ENCODE measurements around the gene CBLB.

Gene CBLB

DNA sequence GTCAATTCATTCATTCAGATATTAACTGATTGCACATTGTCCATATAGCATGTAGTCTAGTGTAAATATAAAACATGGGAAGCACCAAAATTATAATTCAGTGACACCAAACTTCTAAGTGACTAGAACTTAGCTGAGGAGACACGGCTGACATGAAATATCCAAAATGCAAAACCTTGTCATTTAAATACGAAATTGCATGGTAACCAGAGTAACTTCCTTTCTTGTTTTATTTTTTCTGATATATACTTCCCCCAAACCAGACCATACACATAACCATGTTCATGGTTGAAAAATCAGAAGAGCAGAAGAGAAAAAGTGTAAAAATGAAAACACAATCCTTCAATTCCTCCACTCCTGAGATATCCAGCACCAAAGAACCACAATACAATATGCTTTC is 38.0 kb downstream of the CBLB start:
- H3K4me3 ChIP-seq (ENCODE audit: low read depth, low read length), result no peak overlapping the region
- no peak for DNase-seq (ENCODE audit: low read depth)
- TF ChIP-seq, protein P1, sequence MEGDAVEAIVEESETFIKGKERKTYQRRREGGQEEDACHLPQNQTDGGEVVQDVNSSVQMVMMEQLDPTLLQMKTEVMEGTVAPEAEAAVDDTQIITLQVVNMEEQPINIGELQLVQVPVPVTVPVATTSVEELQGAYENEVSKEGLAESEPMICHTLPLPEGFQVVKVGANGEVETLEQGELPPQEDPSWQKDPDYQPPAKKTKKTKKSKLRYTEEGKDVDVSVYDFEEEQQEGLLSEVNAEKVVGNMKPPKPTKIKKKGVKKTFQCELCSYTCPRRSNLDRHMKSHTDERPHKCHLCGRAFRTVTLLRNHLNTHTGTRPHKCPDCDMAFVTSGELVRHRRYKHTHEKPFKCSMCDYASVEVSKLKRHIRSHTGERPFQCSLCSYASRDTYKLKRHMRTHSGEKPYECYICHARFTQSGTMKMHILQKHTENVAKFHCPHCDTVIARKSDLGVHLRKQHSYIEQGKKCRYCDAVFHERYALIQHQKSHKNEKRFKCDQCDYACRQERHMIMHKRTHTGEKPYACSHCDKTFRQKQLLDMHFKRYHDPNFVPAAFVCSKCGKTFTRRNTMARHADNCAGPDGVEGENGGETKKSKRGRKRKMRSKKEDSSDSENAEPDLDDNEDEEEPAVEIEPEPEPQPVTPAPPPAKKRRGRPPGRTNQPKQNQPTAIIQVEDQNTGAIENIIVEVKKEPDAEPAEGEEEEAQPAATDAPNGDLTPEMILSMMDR (conservative IDR thresholded peaks at IDR 0.05; ENCODE audit: low read depth, low read length), result no peak

DNA sequence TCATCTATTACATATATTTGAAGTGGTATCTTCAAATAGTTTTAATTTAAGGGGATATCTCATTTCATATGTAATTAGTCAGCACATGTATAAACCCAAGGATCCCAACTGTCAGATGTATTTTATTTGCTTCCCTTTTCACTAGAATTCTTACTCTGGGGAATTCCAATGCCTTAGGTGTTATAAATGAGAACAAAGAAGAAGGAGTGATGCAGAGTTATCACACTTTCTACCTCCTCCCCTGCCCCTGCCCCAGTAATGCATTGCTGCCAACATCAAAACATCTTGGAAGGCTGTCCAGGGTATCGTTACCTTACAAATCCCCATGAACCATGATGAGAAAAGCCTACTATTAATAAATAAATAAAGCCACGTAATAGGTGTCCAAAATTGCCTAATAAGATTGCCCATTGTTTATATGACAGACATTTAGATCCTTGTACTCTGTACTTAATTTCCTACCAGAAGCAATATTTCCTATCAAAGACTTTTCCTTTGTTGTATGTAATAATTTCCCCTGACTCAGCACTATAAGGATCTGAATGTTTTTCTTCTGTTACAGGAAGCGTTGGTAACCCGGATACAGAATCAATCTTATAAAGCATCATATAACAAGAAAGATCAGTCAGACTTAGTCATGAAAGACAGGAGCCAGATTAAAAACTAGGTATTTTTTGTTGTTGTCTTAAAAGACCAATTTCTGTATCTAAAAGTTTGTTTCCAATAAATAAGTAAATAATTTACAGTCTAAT is 38.8 kb downstream of the CBLB start:
- no peak overlapping the region for H3K4me3 ChIP-seq (ENCODE audit: low read depth, low read length)
- DNase-seq (ENCODE audit: low read depth), result peak; percentile 80
- TF ChIP-seq, protein P1 (conservative IDR thresholded peaks at IDR 0.05; ENCODE audit: low read depth, low read length), result no peak

DNA sequence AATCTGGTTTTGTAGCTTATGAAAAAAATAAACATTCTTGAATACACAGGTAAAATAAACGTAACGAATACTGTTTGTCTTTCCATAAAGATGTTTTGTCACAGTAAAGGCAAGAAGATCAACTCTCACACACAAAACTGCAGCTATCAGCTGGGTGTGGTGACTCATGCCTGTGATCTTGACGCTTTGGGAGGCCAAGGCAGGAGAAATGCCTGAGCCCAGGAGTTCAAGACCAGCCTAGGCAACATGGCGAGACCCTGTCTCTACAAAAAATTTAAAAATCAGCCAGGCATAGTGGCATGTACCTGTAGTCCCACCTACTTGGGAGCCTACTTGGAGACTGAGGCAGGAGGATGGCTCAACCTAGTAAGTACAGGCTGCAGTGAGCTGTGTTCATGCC is 39.6 kb downstream of the CBLB start:
- peak; percentile 73 for DNase-seq (ENCODE audit: low read depth)
- TF ChIP-seq, protein P1 (conservative IDR thresholded peaks at IDR 0.05; ENCODE audit: low read depth, low read length), result no peak
- no peak overlapping the region for H3K4me3 ChIP-seq (ENCODE audit: low read depth, low read length)

DNA sequence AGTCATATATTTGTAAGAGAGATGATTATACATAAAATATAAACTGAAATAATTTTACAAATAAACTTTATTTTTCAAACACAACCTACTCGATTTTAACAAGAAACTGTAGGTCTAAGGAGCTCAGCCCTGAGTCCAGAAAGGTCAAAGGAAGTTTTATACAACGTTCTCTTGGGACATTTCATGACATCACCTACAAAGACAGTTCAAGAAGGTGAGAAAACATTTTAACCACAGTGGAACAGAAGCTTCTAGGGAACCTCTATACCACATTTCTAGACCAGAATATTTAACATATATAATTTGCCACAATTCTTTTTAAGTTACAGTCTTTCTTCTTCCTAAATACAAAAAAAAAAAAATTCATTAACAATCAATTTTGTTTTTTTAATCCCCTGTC is 40.1 kb downstream of the CBLB start:
- TF ChIP-seq, protein P1 (conservative IDR thresholded peaks at IDR 0.05; ENCODE audit: low read depth, low read length), result no peak
- H3K4me3 ChIP-seq (ENCODE audit: low read depth, low read length), result no peak overlapping the region
- peak; percentile 65 for DNase-seq (ENCODE audit: low read depth)

DNA sequence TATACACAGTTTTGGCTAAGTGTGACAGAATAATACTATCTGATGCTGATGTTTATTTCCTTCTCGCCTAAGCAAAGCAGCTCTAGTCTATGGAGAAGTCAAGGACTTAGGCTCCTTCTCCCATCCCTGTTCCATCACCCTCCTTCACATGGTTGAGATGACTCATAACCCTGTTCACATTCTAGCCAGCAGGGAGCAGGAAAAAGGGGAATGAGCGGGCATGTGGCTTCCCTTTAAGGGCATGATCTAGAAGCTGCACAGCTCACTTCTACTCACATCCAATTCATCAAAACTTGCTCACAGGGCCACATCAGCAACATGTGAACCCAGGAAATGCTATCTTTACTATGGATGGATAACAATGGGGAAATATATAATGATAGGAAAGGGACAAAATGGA is 40.9 kb downstream of the CBLB start:
- no peak overlapping the region for H3K4me3 ChIP-seq (ENCODE audit: low read depth, low read length)
- TF ChIP-seq, protein P1 (conservative IDR thresholded peaks at IDR 0.05; ENCODE audit: low read depth, low read length), result peak; percentile 77
- peak; percentile 97 for DNase-seq (ENCODE audit: low read depth)

DNA sequence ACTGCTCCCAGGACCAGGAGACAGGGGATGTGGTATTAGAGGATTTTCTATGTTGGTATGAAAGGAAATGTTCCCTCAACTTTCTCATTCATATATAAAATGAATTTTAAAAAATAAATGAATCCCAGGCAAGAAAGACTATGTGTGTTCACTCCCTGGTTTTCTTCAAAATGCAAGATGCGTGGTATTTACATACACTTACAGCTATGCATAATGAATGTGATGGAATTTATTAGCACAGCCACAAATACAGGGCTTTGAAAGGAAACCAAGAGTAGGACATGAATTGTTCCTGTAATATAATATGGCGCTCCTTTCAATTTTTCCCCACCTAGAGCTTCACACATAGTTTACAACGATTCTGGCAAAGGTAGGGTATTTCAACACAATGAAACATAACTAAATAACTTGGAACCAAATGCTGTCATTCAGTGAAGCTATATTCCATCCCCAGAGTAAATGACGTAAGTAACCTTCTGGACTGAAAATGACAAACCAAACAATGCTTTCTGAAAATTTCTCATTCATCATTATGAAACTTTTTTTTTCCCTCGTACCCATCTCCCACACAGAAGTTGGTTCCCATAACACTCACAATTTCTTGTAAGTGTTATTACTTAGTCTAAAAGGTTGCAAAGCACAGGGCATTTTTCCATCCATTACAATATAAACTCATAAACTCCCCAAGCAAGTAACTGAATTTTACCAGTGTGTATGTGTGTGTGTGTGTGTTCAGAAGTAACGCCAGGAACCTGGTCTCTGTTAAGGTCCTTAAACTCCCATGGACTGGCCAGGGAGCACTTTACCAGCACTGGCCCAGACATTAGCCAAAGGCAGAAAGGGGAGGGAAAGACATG is 41.8 kb downstream of the CBLB start:
- H3K4me3 ChIP-seq (ENCODE audit: low read depth, low read length), result no peak overlapping the region
- peak; percentile 58 for DNase-seq (ENCODE audit: low read depth)
- TF ChIP-seq, protein P1 (conservative IDR thresholded peaks at IDR 0.05; ENCODE audit: low read depth, low read length), result no peak

Data from choroid plexus epithelial cell (primary cell).